K562 treated with DMSO at 1 percent for 12 hours (cell line): Measurements from ENCODE around the gene FAM186B. TPM values are rescaled to one million over a fixed set of nuclear protein-coding genes. Genes with fewer than 3 reads are reported as not detected.

Experiments
- total RNA-seq: library from RNA; unstranded; fragments of 300-600 nt; gene quantifications from 2 replicates; pipeline ENCODE4 v1.2.3, GENCODE V29; 2022; ENCODE audit not compliant: insufficient read depth

FAM186B gene, protein sequence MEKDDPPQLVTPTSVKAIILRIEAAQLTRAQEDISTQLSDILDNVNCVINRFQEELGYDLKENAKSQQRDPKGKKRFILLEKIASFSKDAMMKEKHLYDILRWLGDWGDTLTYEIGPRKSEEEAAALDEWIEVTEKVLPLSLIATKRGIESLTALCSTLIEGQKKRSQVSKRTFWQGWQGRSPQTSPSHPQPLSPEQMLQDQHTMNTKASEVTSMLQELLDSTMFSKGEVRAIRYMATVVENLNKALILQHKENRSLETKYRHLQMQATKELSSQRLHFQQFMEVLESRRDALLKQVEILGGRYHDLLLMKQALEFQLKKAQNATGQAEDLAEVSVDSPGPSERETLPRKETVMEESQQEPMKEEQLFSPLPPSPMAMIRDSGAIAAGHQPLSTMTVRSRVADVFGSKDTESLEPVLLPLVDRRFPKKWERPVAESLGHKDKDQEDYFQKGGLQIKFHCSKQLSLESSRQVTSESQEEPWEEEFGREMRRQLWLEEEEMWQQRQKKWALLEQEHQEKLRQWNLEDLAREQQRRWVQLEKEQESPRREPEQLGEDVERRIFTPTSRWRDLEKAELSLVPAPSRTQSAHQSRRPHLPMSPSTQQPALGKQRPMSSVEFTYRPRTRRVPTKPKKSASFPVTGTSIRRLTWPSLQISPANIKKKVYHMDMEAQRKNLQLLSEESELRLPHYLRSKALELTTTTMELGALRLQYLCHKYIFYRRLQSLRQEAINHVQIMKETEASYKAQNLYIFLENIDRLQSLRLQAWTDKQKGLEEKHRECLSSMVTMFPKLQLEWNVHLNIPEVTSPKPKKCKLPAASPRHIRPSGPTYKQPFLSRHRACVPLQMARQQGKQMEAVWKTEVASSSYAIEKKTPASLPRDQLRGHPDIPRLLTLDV
- total RNA-seq: 0.91 TPM in 1 of 2 replicates, not detected in the other

DNA sequence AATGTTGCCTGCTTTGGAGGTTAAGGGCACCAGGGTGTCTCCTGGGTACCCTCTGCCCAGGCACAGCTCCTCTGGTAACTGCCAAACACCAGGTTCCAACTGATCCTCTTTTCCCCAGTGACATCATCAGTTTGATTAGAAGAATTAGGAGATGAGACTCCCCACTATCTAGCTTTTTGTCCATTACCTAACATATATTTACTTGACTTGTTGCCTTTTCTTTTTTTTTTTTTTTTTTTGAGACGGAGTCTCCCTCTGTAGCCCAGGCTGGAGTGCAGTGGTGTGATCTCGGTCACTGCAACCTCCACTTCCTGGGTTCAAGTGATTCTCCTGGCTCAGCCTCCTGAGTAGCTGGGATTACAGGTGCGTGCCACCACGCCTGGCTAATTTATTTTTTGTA is at the start of gene FAM186B:
Gene FAM186B, minus strand, starts transcription at position 101 of the 400 bp plus-strand sequence. CDS start 162 bp downstream, outside the sequence.

DNA sequence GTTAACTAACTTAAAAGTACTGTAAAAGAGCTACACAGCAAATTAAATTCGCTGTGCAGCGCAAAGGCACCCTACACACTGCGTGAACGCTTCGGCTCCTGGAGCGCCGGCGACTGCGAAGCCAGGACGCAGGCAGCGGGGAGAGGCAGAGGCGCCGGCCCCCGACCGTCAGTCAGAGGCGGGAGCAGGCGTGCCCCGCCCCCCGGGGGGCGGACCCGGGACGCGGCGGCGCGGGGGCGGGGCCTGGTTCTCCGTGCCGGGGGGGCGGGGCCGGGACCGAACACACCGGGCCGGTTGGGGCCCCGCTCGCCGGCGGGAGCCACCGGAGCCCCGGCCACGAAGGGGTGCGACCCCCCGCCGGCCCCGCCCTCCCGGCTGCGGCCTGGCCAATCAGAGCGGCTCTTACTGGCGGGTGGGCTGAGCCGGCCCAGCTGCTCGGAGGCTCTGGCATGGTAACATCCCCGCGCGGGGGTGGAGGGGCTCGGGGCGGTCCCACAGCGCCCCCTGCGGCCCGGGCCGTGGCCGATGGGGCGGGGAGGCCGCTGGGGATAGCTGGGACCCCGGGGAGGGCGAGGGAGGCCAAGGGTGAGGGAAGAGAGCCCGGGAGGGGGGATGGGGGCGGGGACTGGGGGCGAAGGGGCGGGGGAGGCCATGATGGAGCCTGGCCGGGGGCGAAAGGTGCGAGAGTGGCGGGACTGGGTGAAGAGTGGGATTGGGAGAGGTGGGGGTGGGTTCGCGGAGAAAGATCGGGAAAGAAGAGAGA is 17.9 kb upstream of the FAM186B start, which contains the start of gene PRPF40B:
Gene PRPF40B, plus strand, starts transcription at position 420 of the 763 bp plus-strand sequence. Its CDS starts 30 bp downstream, at position 450.

GRCh38 chr12:49567611-49568441 is 37.6 kb downstream of the FAM186B start, which contains the start of gene MCRS1:
MCRS1 (minus strand) TSS chr12:49568142; CDS start chr12:49566731, 1,411 bp downstream.

GRCh38 chr12:49538510-49539403 is 66.7 kb downstream of the FAM186B start, which contains the start of gene KCNH3:
KCNH3 (plus strand) TSS chr12:49539030; CDS start chr12:49539417, 387 bp downstream.

Other genes with a start within 250 kb of the FAM186B start
- gene SPATS2, start 238.2 kb downstream of the FAM186B start, total RNA-seq: 11.1 and 28.0 TPM in 2 replicates
- not detected in 2 replicates for gene KCNH3, start 66.6 kb downstream of the FAM186B start, total RNA-seq
- 59.4 and 61.2 TPM in 2 replicates for gene MCRS1, start 37.5 kb downstream of the FAM186B start, total RNA-seq
- gene PRPF40B, start 17.9 kb upstream of the FAM186B start, total RNA-seq: 1.7 and 11.6 TPM in 2 replicates
- 3.5 and 13.4 TPM in 2 replicates for gene FMNL3, start 101.8 kb upstream of the FAM186B start, total RNA-seq
- gene TMBIM6, start 135.9 kb upstream of the FAM186B start, total RNA-seq: 258 and 528 TPM in 2 replicates
- 9.3 and 16.7 TPM in 2 replicates for gene NCKAP5L, start 222.8 kb upstream of the FAM186B start, total RNA-seq
- 4.6 and 11.6 TPM in 2 replicates for gene BCDIN3D, start 237.5 kb upstream of the FAM186B start, total RNA-seq